HepG2 (cell line): Measurements from ENCODE around the gene COMP. TPM values are rescaled to one million over a fixed set of nuclear protein-coding genes. Genes with fewer than 3 reads are reported as not detected.

Experiments
- IRF9 ChIP-seq: sonication (generic); formaldehyde crosslinking; IDR thresholded peaks from 2 replicates; pipeline ENCODE4 v1.8.0; 2022; ENCODE audit warnings: missing genetic modification reagents, mild to moderate bottlenecking, borderline replicate concordance
- KDM4B ChIP-seq: sonication (generic); formaldehyde crosslinking; IDR thresholded peaks from 2 replicates; pipeline ENCODE4 v1.4.0; 2020; ENCODE audit warnings: missing genetic modification reagents
- KDM5A ChIP-seq: fragments of 200-600 bp; sonication (generic); IDR thresholded peaks from 2 replicates; pipeline ENCODE4 v1.7.0; 2018; ENCODE audit warnings: antibody characterized with exemption, mild to moderate bottlenecking, low read length, borderline replicate concordance
- MED13 ChIP-seq: sonication (generic); formaldehyde crosslinking; IDR thresholded peaks from 2 replicates; pipeline ENCODE4 v1.5.0; 2020; ENCODE audit warnings: missing genetic modification reagents
- NR1H2 ChIP-seq: sonication (generic); formaldehyde crosslinking; IDR thresholded peaks from 2 replicates; pipeline ENCODE4 v1.8.1; 2022; ENCODE audit warnings: low read depth, missing genetic modification reagents, borderline replicate concordance
- PAF1 ChIP-seq: IDR thresholded peaks from 2 replicates; pipeline ENCODE4 v1.6.1; 2016; ENCODE audit warnings: missing genetic modification reagents, missing compliant biosample characterization
- POLR2A ChIP-seq, 2 experiments: IDR thresholded peaks; 2 replicates each; pipeline ENCODE4 v1.6.1; 2011; ENCODE audit warnings: low read depth in 2 of 2, low read length in 2 of 2, mild to moderate bottlenecking in 1 of 2, moderate library complexity in 1 of 2; ENCODE audit not compliant: insufficient read depth in 1 of 2
- SETDB1 ChIP-seq: sonication (generic); formaldehyde crosslinking; IDR thresholded peaks from 2 replicates; pipeline ENCODE4 v1.5.1; 2020; ENCODE audit warnings: missing genetic modification reagents, mild to moderate bottlenecking, borderline replicate concordance
- SKI ChIP-seq: fragments of 450-650 bp; IDR thresholded peaks from one replicate; pipeline ENCODE4 v1.6.1; 2018; ENCODE audit warnings: mild to moderate bottlenecking; ENCODE audit not compliant: partially characterized antibody
- SMYD3 ChIP-seq: sonication (generic); formaldehyde crosslinking; IDR thresholded peaks from 2 replicates; pipeline ENCODE4 v1.8.1; 2023; ENCODE audit warnings: mild to moderate bottlenecking, missing genetic modification reagents
- SOX5 ChIP-seq: IDR thresholded peaks from 2 replicates; pipeline ENCODE4 v1.6.1; 2016; ENCODE audit warnings: borderline replicate concordance
- ZNF3 ChIP-seq: IDR thresholded peaks from 2 replicates; pipeline ENCODE4 v1.7.0; 2017; ENCODE audit warnings: inconsistent platforms
- ZNF678 ChIP-seq: sonication (generic); formaldehyde crosslinking; IDR thresholded peaks from 2 replicates; pipeline ENCODE4 v1.4.0; 2020; ENCODE audit warnings: mild to moderate bottlenecking, missing genetic modification reagents
- ZNF83 ChIP-seq: sonication (generic); formaldehyde crosslinking; IDR thresholded peaks from 2 replicates; pipeline ENCODE4 v1.4.0; 2020; ENCODE audit warnings: missing genetic modification reagents, mild to moderate bottlenecking, borderline replicate concordance
- ZSCAN25 ChIP-seq: sonication (generic); formaldehyde crosslinking; IDR thresholded peaks from 2 replicates; pipeline ENCODE4 v1.8.0; 2022; ENCODE audit warnings: mild to moderate bottlenecking, missing genetic modification reagents
- polyA plus RNA-seq, 8 experiments: library from polyadenylated mRNA; depleted of rRNA in 3 of 8; stranded (reverse) in 7 of 8; unstranded in 1 of 8; fragments of >200 nt; fragmentation: Illumina TruSeq in 4 of 8; extraction: Trizol in 4 of 8; gene quantifications; 2 replicates each; pipeline versions ENCODE4 v1.2.1 to v1.2.3, GENCODE V29; 2011 to 2016; ENCODE audit warnings: low read depth in 4 of 8, missing spikeins in 1 of 8, mixed read lengths in 1 of 8; ENCODE audit not compliant: insufficient read depth in 1 of 8
- total RNA-seq, 5 experiments: library from RNA; depleted of rRNA; stranded (reverse); fragments of >200 nt; fragmentation: Illumina TruSeq; extraction: Trizol; gene quantifications; 2 replicates each; pipeline ENCODE4 v1.2.3, GENCODE V29; 2016; ENCODE audit warnings: low read depth in 1 of 5
- TF ChIP-seq, protein P1 (sequence below): sonication (generic); formaldehyde crosslinking; IDR thresholded peaks from 2 replicates; pipeline ENCODE4 v1.9.0; 2021; ENCODE audit warnings: missing genetic modification reagents, mild to moderate bottlenecking, borderline replicate concordance
- TF ChIP-seq, protein P2 (sequence below): sonication (generic); formaldehyde crosslinking; IDR thresholded peaks from 2 replicates; pipeline ENCODE4 v1.8.0; 2022; ENCODE audit warnings: mild to moderate bottlenecking, missing genetic modification reagents; ENCODE audit not compliant: insufficient replicate concordance
- TF ChIP-seq, protein P3 (sequence below): IDR thresholded peaks from 2 replicates; pipeline ENCODE4 v1.6.1; 2016; ENCODE audit warnings: low read depth, missing genetic modification reagents, missing compliant biosample characterization

The COMP gene
- total and polyA plus RNA-seq, 2 of the 13 experiments (the other 11 are each of a cell fraction or from before 2014, with no cell fraction given), result 0.04 to 0.13 TPM

- TF ChIP-seq ZSCAN25 (CRISPR knock-in tag) (no peak; the same call in 1 of the 2 replicates), NR1H2 (CRISPR knock-in tag) (no peak), SMYD3 (CRISPR knock-in tag) (no peak), ZNF3 (no peak), POLR2A (IDR thresholded peaks at IDR 0.05; ENCODE audit: insufficient read depth in 1 of 2, low read depth in 2 of 2, low read length in 2 of 2) (no peak), MED13 (CRISPR knock-in tag) (no peak), KDM5A (no peak), SETDB1 (CRISPR knock-in tag) (no peak), ZNF678 (CRISPR knock-in tag) (no peak), SOX5 (CRISPR knock-in tag) (no peak), ZNF83 (CRISPR knock-in tag) (no peak), PAF1 (CRISPR knock-in tag) (no peak), SKI (no peak), KDM4B (CRISPR knock-in tag) (no peak), IRF9 (CRISPR knock-in tag) (no peak)
- TF ChIP-seq, protein P1, sequence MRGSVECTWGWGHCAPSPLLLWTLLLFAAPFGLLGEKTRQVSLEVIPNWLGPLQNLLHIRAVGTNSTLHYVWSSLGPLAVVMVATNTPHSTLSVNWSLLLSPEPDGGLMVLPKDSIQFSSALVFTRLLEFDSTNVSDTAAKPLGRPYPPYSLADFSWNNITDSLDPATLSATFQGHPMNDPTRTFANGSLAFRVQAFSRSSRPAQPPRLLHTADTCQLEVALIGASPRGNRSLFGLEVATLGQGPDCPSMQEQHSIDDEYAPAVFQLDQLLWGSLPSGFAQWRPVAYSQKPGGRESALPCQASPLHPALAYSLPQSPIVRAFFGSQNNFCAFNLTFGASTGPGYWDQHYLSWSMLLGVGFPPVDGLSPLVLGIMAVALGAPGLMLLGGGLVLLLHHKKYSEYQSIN (CRISPR knock-in tag), result no peak
- TF ChIP-seq, protein P2, sequence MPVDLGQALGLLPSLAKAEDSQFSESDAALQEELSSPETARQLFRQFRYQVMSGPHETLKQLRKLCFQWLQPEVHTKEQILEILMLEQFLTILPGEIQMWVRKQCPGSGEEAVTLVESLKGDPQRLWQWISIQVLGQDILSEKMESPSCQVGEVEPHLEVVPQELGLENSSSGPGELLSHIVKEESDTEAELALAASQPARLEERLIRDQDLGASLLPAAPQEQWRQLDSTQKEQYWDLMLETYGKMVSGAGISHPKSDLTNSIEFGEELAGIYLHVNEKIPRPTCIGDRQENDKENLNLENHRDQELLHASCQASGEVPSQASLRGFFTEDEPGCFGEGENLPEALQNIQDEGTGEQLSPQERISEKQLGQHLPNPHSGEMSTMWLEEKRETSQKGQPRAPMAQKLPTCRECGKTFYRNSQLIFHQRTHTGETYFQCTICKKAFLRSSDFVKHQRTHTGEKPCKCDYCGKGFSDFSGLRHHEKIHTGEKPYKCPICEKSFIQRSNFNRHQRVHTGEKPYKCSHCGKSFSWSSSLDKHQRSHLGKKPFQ, result peak; percentile 58
- TF ChIP-seq, protein P3, sequence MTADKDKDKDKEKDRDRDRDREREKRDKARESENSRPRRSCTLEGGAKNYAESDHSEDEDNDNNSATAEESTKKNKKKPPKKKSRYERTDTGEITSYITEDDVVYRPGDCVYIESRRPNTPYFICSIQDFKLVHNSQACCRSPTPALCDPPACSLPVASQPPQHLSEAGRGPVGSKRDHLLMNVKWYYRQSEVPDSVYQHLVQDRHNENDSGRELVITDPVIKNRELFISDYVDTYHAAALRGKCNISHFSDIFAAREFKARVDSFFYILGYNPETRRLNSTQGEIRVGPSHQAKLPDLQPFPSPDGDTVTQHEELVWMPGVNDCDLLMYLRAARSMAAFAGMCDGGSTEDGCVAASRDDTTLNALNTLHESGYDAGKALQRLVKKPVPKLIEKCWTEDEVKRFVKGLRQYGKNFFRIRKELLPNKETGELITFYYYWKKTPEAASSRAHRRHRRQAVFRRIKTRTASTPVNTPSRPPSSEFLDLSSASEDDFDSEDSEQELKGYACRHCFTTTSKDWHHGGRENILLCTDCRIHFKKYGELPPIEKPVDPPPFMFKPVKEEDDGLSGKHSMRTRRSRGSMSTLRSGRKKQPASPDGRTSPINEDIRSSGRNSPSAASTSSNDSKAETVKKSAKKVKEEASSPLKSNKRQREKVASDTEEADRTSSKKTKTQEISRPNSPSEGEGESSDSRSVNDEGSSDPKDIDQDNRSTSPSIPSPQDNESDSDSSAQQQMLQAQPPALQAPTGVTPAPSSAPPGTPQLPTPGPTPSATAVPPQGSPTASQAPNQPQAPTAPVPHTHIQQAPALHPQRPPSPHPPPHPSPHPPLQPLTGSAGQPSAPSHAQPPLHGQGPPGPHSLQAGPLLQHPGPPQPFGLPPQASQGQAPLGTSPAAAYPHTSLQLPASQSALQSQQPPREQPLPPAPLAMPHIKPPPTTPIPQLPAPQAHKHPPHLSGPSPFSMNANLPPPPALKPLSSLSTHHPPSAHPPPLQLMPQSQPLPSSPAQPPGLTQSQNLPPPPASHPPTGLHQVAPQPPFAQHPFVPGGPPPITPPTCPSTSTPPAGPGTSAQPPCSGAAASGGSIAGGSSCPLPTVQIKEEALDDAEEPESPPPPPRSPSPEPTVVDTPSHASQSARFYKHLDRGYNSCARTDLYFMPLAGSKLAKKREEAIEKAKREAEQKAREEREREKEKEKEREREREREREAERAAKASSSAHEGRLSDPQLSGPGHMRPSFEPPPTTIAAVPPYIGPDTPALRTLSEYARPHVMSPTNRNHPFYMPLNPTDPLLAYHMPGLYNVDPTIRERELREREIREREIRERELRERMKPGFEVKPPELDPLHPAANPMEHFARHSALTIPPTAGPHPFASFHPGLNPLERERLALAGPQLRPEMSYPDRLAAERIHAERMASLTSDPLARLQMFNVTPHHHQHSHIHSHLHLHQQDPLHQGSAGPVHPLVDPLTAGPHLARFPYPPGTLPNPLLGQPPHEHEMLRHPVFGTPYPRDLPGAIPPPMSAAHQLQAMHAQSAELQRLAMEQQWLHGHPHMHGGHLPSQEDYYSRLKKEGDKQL (CRISPR knock-in tag), result no peak
Measured at GRCh38 chr19:18741124-18742121, 49.7 kb downstream of the COMP start (continued).
